OCI-LY7 (cell line): ENCODE data around the gene TRAF3IP1. TPM values are rescaled to one million over a fixed set of nuclear protein-coding genes. Genes with fewer than 3 reads are reported as not detected.
"Not testable (repeated sequence)": the region's sequence is repeated elsewhere in the genome, so short reads cannot be mapped to it uniquely, and the experiment has no call there.

Source experiments
- BruUV-seq: library from RNA; stranded (reverse); fragments of 400-500 nt; replicated peaks from 2 replicates; lab custom pipeline; 2021; lab: Mats Ljungman, UMichigan
- CTCF ChIA-PET: fragments of 300-600 bp; sonication (Branson Sonifier 250); formaldehyde crosslinking; loops from one replicate; lab custom pipeline; 2022; ENCODE audit warnings: antibody characterized with exemption; ENCODE audit not compliant: unreplicated experiment; lab: Charles Lee
- POLR2A ChIA-PET: fragments of 300-600 bp; sonication (Branson Sonifier 250); formaldehyde crosslinking; loops from one replicate; lab custom pipeline; 2022; ENCODE audit warnings: antibody characterized with exemption; lab: Charles Lee
- DNase-seq: peaks from one replicate; pipeline ENCODE4 v3.0.0-alpha.2; 2015; ENCODE audit warnings: low spot score
- H2AFZ ChIP-seq: fragments of 200-600 bp; sonication (generic), shearing (Covaris generic); 2 replicates; pipeline ENCODE4 v1.6.1; 2014; ENCODE audit warnings: mild to moderate bottlenecking, antibody characterized with exemption, low read length, moderate library complexity
- H3K27ac ChIP-seq: fragments of 200-600 bp; sonication (generic); 2 replicates; pipeline ENCODE4 v1.5.1; 2014; ENCODE audit warnings: mixed run types, low read depth, mild to moderate bottlenecking, moderate library complexity, low read length, inconsistent platforms; ENCODE audit not compliant: poor library complexity, severe bottlenecking
- H3K36me3 ChIP-seq: fragments of 200-600 bp; sonication (generic); 2 replicates; pipeline ENCODE4 v1.6.1; 2014; ENCODE audit warnings: mild to moderate bottlenecking, antibody characterized with exemption, low read length, moderate library complexity, mixed read lengths; ENCODE audit not compliant: insufficient read depth
- H3K4me1 ChIP-seq: fragments of 200-600 bp; sonication (generic); 2 replicates; pipeline ENCODE4 v1.5.1; 2014; ENCODE audit warnings: mild to moderate bottlenecking, low read length; ENCODE audit not compliant: insufficient read depth, poor library complexity, severe bottlenecking
- H3K4me2 ChIP-seq: fragments of 200-600 bp; sonication (generic); 2 replicates; pipeline ENCODE4 v1.6.1; 2014; ENCODE audit warnings: mild to moderate bottlenecking, low read length
- H3K4me3 ChIP-seq: fragments of 200-600 bp; sonication (generic); 2 replicates; pipeline ENCODE4 v1.5.1; 2014; ENCODE audit warnings: mild to moderate bottlenecking, low read depth, low read length; ENCODE audit not compliant: poor library complexity, severe bottlenecking
- H3K79me2 ChIP-seq: fragments of 200-600 bp; sonication (generic); 2 replicates; pipeline ENCODE4 v1.6.1; 2016; ENCODE audit warnings: low read depth, mild to moderate bottlenecking, low read length, moderate library complexity, mixed read lengths; ENCODE audit not compliant: insufficient read depth
- H3K9me2 ChIP-seq: fragments of 200-600 bp; sonication (generic); 2 replicates; pipeline ENCODE4 v1.6.1; 2016; ENCODE audit warnings: mild to moderate bottlenecking, low read length, mixed read lengths; ENCODE audit not compliant: insufficient read depth
- H3K9me3 ChIP-seq: fragments of 200-600 bp; sonication (generic); 2 replicates; pipeline ENCODE4 v1.6.1; 2014; ENCODE audit warnings: mild to moderate bottlenecking, mixed run types, low read length, mixed read lengths
- H4K20me1 ChIP-seq: fragments of 200-600 bp; sonication (generic); 2 replicates; pipeline ENCODE4 v1.6.1; 2014; ENCODE audit warnings: mild to moderate bottlenecking, antibody characterized with exemption, low read length, moderate library complexity, mixed read lengths; ENCODE audit not compliant: insufficient read depth
- CTCF ChIP-seq: fragments of 200-600 bp; sonication (generic); conservative IDR thresholded peaks from 2 replicates; pipeline ENCODE4 v1.5.1; 2014; ENCODE audit warnings: mild to moderate bottlenecking, antibody characterized with exemption, low read length, moderate library complexity, mixed read lengths
- EZH2phosphoT487 ChIP-seq: fragments of 200-600 bp; sonication (generic); IDR thresholded peaks from 2 replicates; pipeline ENCODE4 v1.6.1; 2018; ENCODE audit warnings: low read depth, borderline replicate concordance, mild to moderate bottlenecking, mixed run types, antibody characterized with exemption, low read length, moderate library complexity, mixed read lengths
- intact Hi-C: fragments of 100-400 bp; cut with micrococcal nuclease; formaldehyde crosslinking; loops from one replicate; pipeline ENCODE4 v1.10.0; 2022; ENCODE audit not compliant: unreplicated experiment
- total RNA-seq, 2 experiments: library from RNA; depleted of rRNA in 1 of 2; stranded (reverse); fragments of >200 nt in 1 of 2; shearing (Covaris generic) in 1 of 2; gene quantifications; 2 replicates each; pipeline ENCODE4 v1.2.3, GENCODE V29; 2014 to 2022

The TRAF3IP1 gene
- total RNA-seq, 2 experiments from 2014 or later, result 8.2 to 13.8 TPM

DNA sequence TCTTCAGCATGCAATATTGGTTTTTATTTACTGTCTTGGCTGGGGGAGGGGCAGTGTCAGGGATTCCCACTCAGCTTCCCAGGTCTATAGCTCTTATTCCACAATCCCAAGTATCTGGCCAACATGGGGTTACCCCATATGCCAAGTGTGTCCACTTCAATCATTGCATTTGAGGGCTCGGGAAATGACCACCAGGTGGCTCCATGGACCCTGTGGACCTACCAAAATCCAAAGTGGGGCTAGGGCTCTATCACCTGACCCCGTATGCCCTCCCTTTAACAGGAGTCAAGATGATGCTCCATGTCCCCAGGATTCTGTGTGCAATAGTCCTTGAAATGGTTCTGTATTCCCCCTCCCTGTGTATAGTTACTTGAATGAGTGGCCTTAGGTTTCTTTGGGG, 12.1 kb upstream of the TRAF3IP1 start:
- TF ChIP-seq EZH2phosphoT487, result no peak
- TF ChIP-seq CTCF, result peak; percentile 52; the same call in 1 of the 2 replicates
- Histone ChIP-seq H2AFZ (no peak overlapping the region), H3K9me2 (no peaks in the 10 kb centered on the region), H3K9me3 (no peaks in the 10 kb centered on the region), H3K27ac (no peak overlapping the region), H3K36me3 (no peaks in the 10 kb centered on the region), H3K4me2 (no peak overlapping the region), H3K4me3 (no peak overlapping the region), H4K20me1 (no peaks in the 10 kb centered on the region), H3K4me1 (peaks cover 21% of the 10 kb centered on the region), H3K79me2 (no peaks in the 10 kb centered on the region)
- no TSS peak for BruUV-seq
- POLR2A ChIA-PET, result interaction anchor here (1.2 kb wide), 1 partner anchor 18 kb away, joined by 3 read pairs; no protein-coding TSS in a partner anchor
- intact Hi-C loops, result no loop called here
- CTCF ChIA-PET, result no interaction called here
- DNase-seq, result no peak

- H4K20me1 ChIP-seq, H2AFZ ChIP-seq, DNase-seq, H3K9me2 ChIP-seq, intact Hi-C loops, H3K27ac ChIP-seq, CTCF ChIA-PET, H3K4me3 ChIP-seq, H3K36me3 ChIP-seq, H3K9me3 ChIP-seq, H3K4me2 ChIP-seq, H3K79me2 ChIP-seq, BruUV-seq: not testable (repeated sequence)
- POLR2A ChIA-PET, result interaction anchor here (0.5 to 0.7 kb wide), 2 partner anchors 26 to 62 kb away, joined by 3 read pairs; no protein-coding TSS in a partner anchor
- H3K4me1 ChIP-seq, result peaks cover 13% of the 10 kb centered on the region
Measured at GRCh38 chr2:238310721-238311120, 9.6 kb upstream of the TRAF3IP1 start.

DNA sequence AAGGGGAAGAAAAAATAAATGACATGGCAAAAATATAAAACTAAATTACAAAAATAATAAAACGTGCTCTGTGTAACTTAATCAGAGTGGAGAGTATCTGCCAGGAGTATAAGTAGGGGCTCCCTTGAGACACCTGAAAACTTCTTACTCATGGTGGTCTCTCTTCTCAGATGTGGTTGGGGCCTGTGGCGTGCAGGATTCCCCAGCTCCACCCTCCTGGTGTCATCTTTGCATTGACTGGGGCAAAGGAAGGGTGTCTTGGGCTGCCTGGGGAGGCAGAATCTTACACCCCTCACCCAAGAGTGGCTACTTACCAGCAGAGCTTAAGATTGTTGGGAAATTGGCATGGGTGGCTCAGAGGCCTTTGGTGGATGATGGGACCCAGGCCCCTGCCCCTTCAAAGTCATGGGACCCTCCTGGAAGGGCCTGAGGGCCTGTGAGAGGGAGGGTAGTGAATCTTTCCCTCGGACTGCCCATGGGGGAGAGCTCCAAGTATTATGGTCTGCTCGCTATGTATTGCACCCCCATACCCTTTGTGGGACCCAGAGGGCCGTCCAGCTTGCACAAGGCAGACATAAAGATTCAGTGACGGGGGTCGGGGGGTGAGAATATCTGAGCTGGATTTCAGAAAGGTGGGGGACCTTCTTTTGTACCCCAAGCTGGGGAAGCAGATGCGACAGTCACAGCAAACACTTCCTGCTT, 6.9 kb upstream of the TRAF3IP1 start:
- intact Hi-C loops, result no loop called here
- no peak overlapping the region for H2AFZ ChIP-seq
- CTCF ChIA-PET, result no interaction called here
- H3K9me2 ChIP-seq, result no peaks in the 10 kb centered on the region
- no peaks in the 10 kb centered on the region for H3K36me3 ChIP-seq
- BruUV-seq, result no TSS peak
- DNase-seq, result no peak
- H3K4me1 ChIP-seq, result no peaks in the 10 kb centered on the region
- POLR2A ChIA-PET, result interaction anchor here (0.7 kb wide), 1 partner anchor 128 kb away, joined by 3 read pairs; no protein-coding TSS in a partner anchor
- H3K9me3 ChIP-seq, result no peaks in the 10 kb centered on the region
- no peak overlapping the region for H3K27ac ChIP-seq
- no peak overlapping the region for H3K4me2 ChIP-seq
- TF ChIP-seq EZH2phosphoT487 (no peak), CTCF (no peak)
- H4K20me1 ChIP-seq, result no peaks in the 10 kb centered on the region
- no peaks in the 10 kb centered on the region for H3K79me2 ChIP-seq
- no peak overlapping the region for H3K4me3 ChIP-seq
